Coronary artery (tissue), 2 donors: Measurements from ENCODE around the gene C18orf63.
A peak's percentile ranks its signal among the peaks of the same experiment; 100 is the strongest.

Experiments
- DNase-seq: peaks from one replicate; pipeline ENCODE4 v3.0.0-alpha.2; 2017; ENCODE audit warnings: low spot score
- H3K27ac ChIP-seq, 2 donors: fragments of 200-600 bp; sonication (generic); one replicate each; pipeline ENCODE4 v1.5.1; 2016 to 2019
- H3K4me3 ChIP-seq: fragments of 200-600 bp; sonication (generic); 2 replicates; pipeline ENCODE4 v1.5.1; 2016; ENCODE audit warnings: mild to moderate bottlenecking, moderate library complexity
- TF ChIP-seq, protein P1 (sequence below): fragments of 200-600 bp; sonication (generic); IDR thresholded peaks from one replicate; pipeline ENCODE4 v1.5.1; 2019; ENCODE audit warnings: antibody characterized with exemption

C18orf63 gene

DNA sequence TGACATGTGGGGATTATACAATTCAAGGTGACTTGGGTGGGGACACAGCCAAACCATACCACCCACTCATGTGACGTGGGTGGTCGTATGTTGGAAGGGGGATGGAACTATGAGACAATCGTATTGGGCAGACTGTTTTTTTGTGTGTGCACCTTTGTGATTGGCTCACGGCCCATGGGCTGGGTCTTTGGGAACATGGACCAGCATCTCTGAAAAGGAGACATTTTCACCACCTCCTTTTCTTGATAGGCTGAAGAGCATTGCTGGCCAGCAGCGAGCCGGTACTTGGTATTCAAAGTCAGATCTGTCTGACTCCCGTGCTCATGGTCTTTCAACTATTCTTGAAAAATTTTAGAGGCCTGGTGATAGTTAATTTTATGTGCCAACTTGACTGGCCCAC is 79.4 kb downstream of the C18orf63 start:
- TF ChIP-seq, protein P1, sequence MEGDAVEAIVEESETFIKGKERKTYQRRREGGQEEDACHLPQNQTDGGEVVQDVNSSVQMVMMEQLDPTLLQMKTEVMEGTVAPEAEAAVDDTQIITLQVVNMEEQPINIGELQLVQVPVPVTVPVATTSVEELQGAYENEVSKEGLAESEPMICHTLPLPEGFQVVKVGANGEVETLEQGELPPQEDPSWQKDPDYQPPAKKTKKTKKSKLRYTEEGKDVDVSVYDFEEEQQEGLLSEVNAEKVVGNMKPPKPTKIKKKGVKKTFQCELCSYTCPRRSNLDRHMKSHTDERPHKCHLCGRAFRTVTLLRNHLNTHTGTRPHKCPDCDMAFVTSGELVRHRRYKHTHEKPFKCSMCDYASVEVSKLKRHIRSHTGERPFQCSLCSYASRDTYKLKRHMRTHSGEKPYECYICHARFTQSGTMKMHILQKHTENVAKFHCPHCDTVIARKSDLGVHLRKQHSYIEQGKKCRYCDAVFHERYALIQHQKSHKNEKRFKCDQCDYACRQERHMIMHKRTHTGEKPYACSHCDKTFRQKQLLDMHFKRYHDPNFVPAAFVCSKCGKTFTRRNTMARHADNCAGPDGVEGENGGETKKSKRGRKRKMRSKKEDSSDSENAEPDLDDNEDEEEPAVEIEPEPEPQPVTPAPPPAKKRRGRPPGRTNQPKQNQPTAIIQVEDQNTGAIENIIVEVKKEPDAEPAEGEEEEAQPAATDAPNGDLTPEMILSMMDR: no peak
- Histone ChIP-seq H3K4me3 (no peak overlapping the region), H3K27ac (no peak overlapping the region)
- no peak for DNase-seq

DNA sequence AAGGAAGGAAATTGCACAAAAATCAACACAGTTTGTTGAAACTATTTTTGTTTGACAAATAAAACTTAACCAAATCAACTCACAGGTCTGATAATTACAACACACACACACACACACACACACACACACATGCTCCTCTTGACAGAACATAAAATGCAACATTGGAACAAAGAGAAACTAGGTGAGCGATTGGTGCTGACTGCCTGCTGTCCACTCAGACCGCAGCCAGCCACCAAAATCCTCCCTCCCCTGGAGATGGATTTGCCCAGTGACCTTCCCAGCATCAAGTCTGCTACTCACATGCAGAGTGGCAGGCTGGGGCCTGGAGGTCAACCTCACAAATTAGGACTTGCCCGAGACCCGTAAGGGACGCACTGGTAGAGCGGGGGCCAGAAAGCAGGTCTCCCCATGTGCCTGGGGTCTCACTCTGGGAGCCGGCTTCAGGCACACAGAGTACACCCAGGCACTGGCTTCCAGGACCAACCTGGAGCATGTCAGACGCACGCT is 80.1 kb downstream of the C18orf63 start:
- H3K27ac ChIP-seq: peak overlapping the region; percentile 51 to 71
- no peak for DNase-seq
- TF ChIP-seq, protein P1: no peak
- peak overlapping the region; percentile 38 for H3K4me3 ChIP-seq

DNA sequence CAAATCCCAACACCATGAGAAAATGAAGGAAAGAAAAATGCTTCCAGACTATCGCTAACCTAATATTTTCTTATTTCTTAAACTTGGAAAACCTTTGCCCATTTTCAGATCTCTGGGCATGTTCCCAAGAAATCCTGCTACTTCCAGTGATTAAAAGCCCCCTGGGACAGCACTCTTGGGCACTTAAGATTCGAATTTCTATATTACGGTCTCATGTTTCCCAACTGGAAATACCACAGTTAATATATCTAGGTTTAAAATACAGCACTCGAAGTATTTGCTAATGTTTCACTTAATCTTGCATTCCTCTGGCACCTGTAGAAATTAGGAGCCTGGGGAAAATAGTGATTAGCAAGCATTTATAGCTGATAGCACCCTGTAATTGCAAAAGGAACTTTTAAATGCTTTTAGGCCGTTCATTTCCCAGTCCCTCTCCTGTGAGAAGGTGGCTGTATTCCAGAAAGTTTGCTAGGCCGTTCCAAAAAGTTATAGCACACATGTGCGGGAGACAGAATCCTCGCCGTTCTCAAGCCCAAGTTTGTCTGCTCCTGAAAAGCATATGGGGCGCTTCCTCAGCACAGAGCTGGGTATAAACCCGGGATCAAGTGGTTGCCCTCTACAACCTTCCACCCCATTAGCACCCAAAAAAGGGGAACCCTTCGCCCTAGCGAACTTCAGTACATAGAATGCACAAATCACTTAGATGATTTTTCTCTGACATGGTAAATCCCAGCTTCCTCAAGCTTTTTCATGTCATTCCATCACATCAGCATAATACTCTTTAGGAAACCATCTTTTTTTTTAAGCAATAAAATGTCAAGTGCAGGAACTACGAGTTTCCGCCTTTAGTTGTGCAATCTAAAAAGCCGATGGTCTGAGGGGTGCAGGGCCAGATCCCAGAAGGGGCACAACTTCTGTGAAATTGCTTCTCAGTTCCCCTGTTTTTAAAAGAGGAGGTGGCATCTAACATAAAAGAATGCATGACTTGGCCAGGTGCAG is 80.8 kb downstream of the C18orf63 start:
- H3K4me3 ChIP-seq: peak overlapping the region; percentile 38
- DNase-seq: no peak
- H3K27ac ChIP-seq: peak overlapping the region; percentile 51 to 71
- TF ChIP-seq, protein P1: no peak

DNA sequence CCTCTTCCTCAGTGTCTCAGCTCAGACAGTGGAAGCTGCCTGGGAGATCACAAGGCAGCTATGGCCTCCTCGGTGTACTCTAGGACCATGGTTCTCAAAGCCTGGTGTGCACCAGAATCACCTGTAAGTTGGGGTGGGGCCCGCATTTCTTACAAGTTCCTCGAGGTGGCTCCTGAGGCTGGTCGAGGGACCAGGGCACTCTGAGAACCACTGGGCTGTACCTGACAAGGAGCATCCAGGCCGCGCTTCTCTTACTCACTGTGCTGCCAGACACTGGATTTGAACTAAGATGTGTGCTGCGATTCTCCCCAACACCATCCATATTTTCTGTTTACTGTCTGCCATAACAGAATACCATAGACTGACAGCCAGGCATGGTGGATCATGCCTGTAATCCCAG is 81.9 kb downstream of the C18orf63 start:
- TF ChIP-seq, protein P1: no peak
- DNase-seq: no peak

DNA sequence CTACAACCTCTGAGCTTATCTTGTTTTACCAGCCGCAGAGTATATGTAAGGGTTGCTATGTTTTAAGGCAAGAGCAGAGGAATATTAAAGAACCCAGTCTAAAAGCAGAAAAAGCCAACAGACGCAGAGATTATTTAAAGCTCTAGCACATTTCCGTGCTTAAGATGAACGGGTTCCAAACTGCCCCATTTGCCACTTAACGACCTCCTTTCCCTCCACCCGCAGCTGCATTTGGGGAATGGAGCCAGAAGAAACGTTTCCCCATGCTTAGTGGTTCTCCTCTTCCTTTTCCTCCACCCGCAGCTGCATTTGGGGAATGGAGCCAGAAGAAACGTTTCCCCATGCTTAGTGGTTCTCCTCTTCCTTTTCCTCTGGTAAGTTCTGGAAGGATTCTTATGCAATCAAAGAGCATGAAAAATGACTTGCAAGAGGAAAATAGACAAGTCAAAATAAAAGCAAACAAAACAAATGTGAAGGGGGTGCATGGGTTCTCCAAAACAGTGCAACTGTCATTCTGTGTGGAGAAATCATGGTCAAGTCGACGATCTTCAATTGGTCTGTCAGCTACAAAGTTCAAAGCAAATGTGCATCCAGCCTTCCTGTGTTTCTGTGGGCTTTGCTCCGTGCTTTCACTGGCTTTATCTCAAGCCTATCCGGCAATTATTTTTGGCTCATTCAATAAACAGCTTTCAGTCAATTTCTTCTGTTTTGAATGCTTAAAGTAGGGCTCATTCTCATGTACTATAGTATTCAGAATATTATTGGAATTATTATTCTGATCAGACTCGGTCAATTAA is 83.7 kb downstream of the C18orf63 start:
- TF ChIP-seq, protein P1: no peak
- Histone ChIP-seq H3K4me3 (peak overlapping the region; percentile 1), H3K27ac (no peak overlapping the region)
- no peak for DNase-seq

More for the DNA sequence above, 81.9 kb downstream of the C18orf63 start:
- no peak overlapping the region for H3K27ac ChIP-seq
- no peak overlapping the region for H3K4me3 ChIP-seq

DNA sequence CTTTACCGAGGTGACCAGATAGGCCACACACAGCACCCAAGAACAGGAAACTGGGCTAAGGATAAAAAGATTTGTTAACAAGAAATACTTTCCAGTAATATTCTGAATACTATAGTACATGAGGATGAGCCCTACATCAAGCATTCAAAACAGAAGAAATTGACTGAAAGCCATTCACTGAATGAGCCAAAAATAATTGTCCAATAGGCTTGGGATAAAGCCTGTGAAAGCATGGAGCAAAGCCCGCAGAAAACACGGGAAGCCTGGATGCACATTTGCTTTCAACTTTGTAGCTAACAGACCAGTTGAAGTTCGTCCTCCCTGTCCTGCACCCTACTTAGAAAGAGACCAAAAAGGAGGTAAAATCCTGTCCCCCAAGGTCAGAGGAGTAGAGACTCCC is 85.2 kb downstream of the C18orf63 start:
- Histone ChIP-seq H3K27ac (no peak overlapping the region), H3K4me3 (no peak overlapping the region)
- no peak for DNase-seq
- TF ChIP-seq, protein P1: no peak
